Type B pancreatic cell (in vitro differentiated cells): ENCODE measurements around the gene CAVIN3. TPM values are rescaled to one million over a fixed set of nuclear protein-coding genes. Genes with fewer than 3 reads are reported as not detected.
A peak's percentile ranks its signal among the peaks of the same experiment; 100 is the strongest.

Source experiments
- DNase-seq: peaks from one replicate; pipeline ENCODE4 v3.0.0; 2021; ENCODE audit warnings: mixed read lengths; ENCODE audit not compliant: unreplicated experiment; ENCODE audit errors: extremely low spot score
- H3K27ac Mint-ChIP-seq: 2 replicates; pipeline ENCODE4 v1.8.0; 2021; ENCODE audit warnings: mild to moderate bottlenecking, mixed read lengths
- H3K27me3 Mint-ChIP-seq: 2 replicates; pipeline ENCODE4 v1.8.0; 2021; ENCODE audit warnings: mixed read lengths
- H3K36me3 Mint-ChIP-seq: 2 replicates; pipeline ENCODE4 v1.8.0; 2021; ENCODE audit warnings: mixed read lengths
- H3K4me1 Mint-ChIP-seq: one replicate; pipeline ENCODE4 v1.8.0; 2021; ENCODE audit warnings: mixed read lengths; ENCODE audit not compliant: unreplicated experiment
- H3K4me3 Mint-ChIP-seq: 2 replicates; pipeline ENCODE4 v1.8.0; 2021; ENCODE audit warnings: mild to moderate bottlenecking, mixed read lengths
- H3K9me3 Mint-ChIP-seq: 2 replicates; pipeline ENCODE4 v1.8.0; 2021; ENCODE audit warnings: mixed read lengths
- long read RNA-seq: library from polyadenylated mRNA; unstranded; transcript quantifications from one replicate; pipeline ENCODE4 v2.0.0, GENCODE V29; 2020
- total RNA-seq: library from RNA; stranded (reverse); gene quantifications from 2 replicates; pipeline ENCODE4 v1.2.1, GENCODE V29; 2021; ENCODE audit warnings: low replicate concordance
- TF ChIP-seq, protein P1 (sequence below): fragments of 200-600 bp; sonication (generic); conservative IDR thresholded peaks from 2 replicates; pipeline ENCODE4 v1.5.0; 2021; ENCODE audit warnings: antibody characterized with exemption, mild to moderate bottlenecking

The CAVIN3 gene, protein sequence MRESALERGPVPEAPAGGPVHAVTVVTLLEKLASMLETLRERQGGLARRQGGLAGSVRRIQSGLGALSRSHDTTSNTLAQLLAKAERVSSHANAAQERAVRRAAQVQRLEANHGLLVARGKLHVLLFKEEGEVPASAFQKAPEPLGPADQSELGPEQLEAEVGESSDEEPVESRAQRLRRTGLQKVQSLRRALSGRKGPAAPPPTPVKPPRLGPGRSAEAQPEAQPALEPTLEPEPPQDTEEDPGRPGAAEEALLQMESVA
- total RNA-seq, result 4.2 and 7.9 TPM in 2 replicates
- long read RNA-seq, partial matches to known transcripts, result 0 of 3 reads
- long read RNA-seq, other reads (novel, unspliced or antisense), result 1 of 3 reads

GRCh38 chr11:6320411-6321155 lies at the start of gene CAVIN3:
Gene CAVIN3 (minus strand): TSS chr11:6320501. CDS start chr11:6320476, 25 bp downstream.
- peaks cover 36% of the 10 kb centered on the region for H3K27me3 Mint-ChIP-seq
- peaks cover 24% of the 10 kb centered on the region for H3K4me1 Mint-ChIP-seq
- DNase-seq, result peak; percentile 68
- H3K36me3 Mint-ChIP-seq, result no peaks in the 10 kb centered on the region
- peak within 1 kb of the TSS; percentile 84 for H3K27ac Mint-ChIP-seq
- TF ChIP-seq, protein P1, sequence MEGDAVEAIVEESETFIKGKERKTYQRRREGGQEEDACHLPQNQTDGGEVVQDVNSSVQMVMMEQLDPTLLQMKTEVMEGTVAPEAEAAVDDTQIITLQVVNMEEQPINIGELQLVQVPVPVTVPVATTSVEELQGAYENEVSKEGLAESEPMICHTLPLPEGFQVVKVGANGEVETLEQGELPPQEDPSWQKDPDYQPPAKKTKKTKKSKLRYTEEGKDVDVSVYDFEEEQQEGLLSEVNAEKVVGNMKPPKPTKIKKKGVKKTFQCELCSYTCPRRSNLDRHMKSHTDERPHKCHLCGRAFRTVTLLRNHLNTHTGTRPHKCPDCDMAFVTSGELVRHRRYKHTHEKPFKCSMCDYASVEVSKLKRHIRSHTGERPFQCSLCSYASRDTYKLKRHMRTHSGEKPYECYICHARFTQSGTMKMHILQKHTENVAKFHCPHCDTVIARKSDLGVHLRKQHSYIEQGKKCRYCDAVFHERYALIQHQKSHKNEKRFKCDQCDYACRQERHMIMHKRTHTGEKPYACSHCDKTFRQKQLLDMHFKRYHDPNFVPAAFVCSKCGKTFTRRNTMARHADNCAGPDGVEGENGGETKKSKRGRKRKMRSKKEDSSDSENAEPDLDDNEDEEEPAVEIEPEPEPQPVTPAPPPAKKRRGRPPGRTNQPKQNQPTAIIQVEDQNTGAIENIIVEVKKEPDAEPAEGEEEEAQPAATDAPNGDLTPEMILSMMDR, result no peak
- H3K9me3 Mint-ChIP-seq, result no peaks in the 10 kb centered on the region
- peak within 1 kb of the TSS; percentile 84 for H3K4me3 Mint-ChIP-seq

GRCh38 chr11:6365659-6366058 lies 45.4 kb upstream of the CAVIN3 start:
- H3K4me3 Mint-ChIP-seq, result no peak overlapping the region
- no peaks in the 10 kb centered on the region for H3K4me1 Mint-ChIP-seq
- DNase-seq, result no peak
- no peaks in the 10 kb centered on the region for H3K9me3 Mint-ChIP-seq
- H3K36me3 Mint-ChIP-seq, result no peaks in the 10 kb centered on the region
- no peaks in the 10 kb centered on the region for H3K27me3 Mint-ChIP-seq
- TF ChIP-seq, protein P1, result no peak
- H3K27ac Mint-ChIP-seq, result no peak overlapping the region

- Mint-ChIP-seq H3K4me3 (no peak overlapping the region), H3K27ac (peak overlapping the region; percentile 13), H3K27me3 (no peaks in the 10 kb centered on the region), H3K36me3 (no peaks in the 10 kb centered on the region), H3K9me3 (no peaks in the 10 kb centered on the region), H3K4me1 (no peaks in the 10 kb centered on the region)
- TF ChIP-seq, protein P1, result peak; percentile 91
- peak; percentile 79 for DNase-seq
These were observed 42.8 kb upstream of the CAVIN3 start for GRCh38 chr11:6362873-6363678.

- DNase-seq, result no peak
- Mint-ChIP-seq H3K4me1 (no peaks in the 10 kb centered on the region), H3K27ac (peak overlapping the region; percentile 13), H3K36me3 (no peaks in the 10 kb centered on the region), H3K9me3 (no peaks in the 10 kb centered on the region), H3K27me3 (no peaks in the 10 kb centered on the region), H3K4me3 (no peak overlapping the region)
- TF ChIP-seq, protein P1, result no peak
These were observed 42.0 kb upstream of the CAVIN3 start for GRCh38 chr11:6362185-6362872.

GRCh38 chr11:6360183-6360582 lies 39.9 kb upstream of the CAVIN3 start:
- no peaks in the 10 kb centered on the region for H3K36me3 Mint-ChIP-seq
- no peak for DNase-seq
- peaks cover 5% of the 10 kb centered on the region for H3K4me1 Mint-ChIP-seq
- TF ChIP-seq, protein P1, result no peak
- no peaks in the 10 kb centered on the region for H3K27me3 Mint-ChIP-seq
- no peak overlapping the region for H3K4me3 Mint-ChIP-seq
- no peaks in the 10 kb centered on the region for H3K9me3 Mint-ChIP-seq
- H3K27ac Mint-ChIP-seq, result no peak overlapping the region
